Liver (tissue), 9 donors: ENCODE data around the gene PTTG1IP. TPM values are rescaled to one million over a fixed set of nuclear protein-coding genes. Genes with fewer than 3 reads are reported as not detected.

Experiments
- DNase-seq: peaks from one replicate; pipeline ENCODE4 v3.0.0-alpha.2; 2017; ENCODE audit warnings: low spot score
- H3K27ac ChIP-seq, 2 donors: one replicate each; pipeline ENCODE4 v1.7.0; 2013; ENCODE audit warnings: inconsistent platforms in 2 of 2, low read length in 2 of 2, control low read depth in 1 of 2, low read depth in 1 of 2, mild to moderate bottlenecking in 1 of 2
- H3K27me3 ChIP-seq, 4 donors: one replicate each; pipeline versions ENCODE4 v1.6.1 to v1.7.0; 2013; ENCODE audit warnings: low read length in 3 of 4, inconsistent platforms in 1 of 4, mild to moderate bottlenecking in 1 of 4, moderate library complexity in 1 of 4; ENCODE audit not compliant: control insufficient read depth in 4 of 4, insufficient read depth in 4 of 4
- H3K36me3 ChIP-seq, 4 donors: one replicate each; pipeline versions ENCODE4 v1.6.1 to v1.7.0; 2013; ENCODE audit warnings: low read length in 3 of 4, mild to moderate bottlenecking in 3 of 4, low read depth in 1 of 4, moderate library complexity in 1 of 4; ENCODE audit not compliant: control insufficient read depth in 4 of 4, insufficient read depth in 3 of 4
- H3K4me1 ChIP-seq, 4 donors: one replicate each; pipeline versions ENCODE4 v1.6.1 to v1.7.0; 2013; ENCODE audit warnings: low read length in 3 of 4, mild to moderate bottlenecking in 3 of 4, moderate library complexity in 1 of 4; ENCODE audit not compliant: control insufficient read depth in 4 of 4, insufficient read depth in 4 of 4
- H3K4me3 ChIP-seq, 3 donors: one replicate each; pipeline versions ENCODE4 v1.6.1 to v1.7.0; 2013; ENCODE audit warnings: low read length in 3 of 3, control low read depth in 1 of 3, low read depth in 1 of 3, mild to moderate bottlenecking in 1 of 3
- H3K9ac ChIP-seq, 2 donors: one replicate each; pipeline ENCODE4 v1.7.0; 2013; ENCODE audit warnings: low read length in 2 of 2, mild to moderate bottlenecking in 2 of 2, moderate library complexity in 2 of 2, control low read depth in 1 of 2, low read depth in 1 of 2
- H3K9me3 ChIP-seq, 4 donors: one replicate each; pipeline versions ENCODE4 v1.6.1 to v1.7.0; 2013; ENCODE audit warnings: low read length in 3 of 4; ENCODE audit not compliant: control insufficient read depth in 4 of 4
- ATF3 ChIP-seq: IDR thresholded peaks from 2 replicates; pipeline ENCODE4 v1.6.1; 2016; ENCODE audit warnings: antibody characterized with exemption
- CTCF ChIP-seq: fragments of 150-350 bp; IDR thresholded peaks from 2 replicates; pipeline ENCODE4 v1.5.1; 2017; ENCODE audit warnings: improper control_type of control experiment, low read depth, low read length; ENCODE audit not compliant: missing input control
- EGR1 ChIP-seq, 2 donors: IDR thresholded peaks; 2 replicates each; pipeline ENCODE4 v1.6.1; 2016 to 2018; ENCODE audit warnings: antibody characterized with exemption in 2 of 2, low read depth in 2 of 2
- FOXA1 ChIP-seq: IDR thresholded peaks from 2 replicates; pipeline ENCODE4 v1.6.1; 2016; ENCODE audit warnings: antibody characterized with exemption
- FOXA2 ChIP-seq: IDR thresholded peaks from 2 replicates; pipeline ENCODE4 v1.6.1; 2016; ENCODE audit warnings: antibody characterized with exemption
- GABPA ChIP-seq, 2 donors: IDR thresholded peaks in 1 of 2; conservative IDR thresholded peaks in 1 of 2; 2 replicates each; pipeline ENCODE4 v1.6.1; 2016; ENCODE audit warnings: antibody characterized with exemption in 2 of 2, mild to moderate bottlenecking in 1 of 2, moderate library complexity in 1 of 2
- HNF4G ChIP-seq: IDR thresholded peaks from 2 replicates; pipeline ENCODE4 v1.6.1; 2016; ENCODE audit warnings: antibody characterized with exemption
- JUND ChIP-seq, 2 donors: IDR thresholded peaks; 2 replicates each; pipeline ENCODE4 v1.6.1; 2016; ENCODE audit warnings: antibody characterized with exemption in 2 of 2
- NR2F2 ChIP-seq: IDR thresholded peaks from 2 replicates; pipeline ENCODE4 v1.6.1; 2016; ENCODE audit warnings: antibody characterized with exemption
- RAD21 ChIP-seq, 2 donors: IDR thresholded peaks; 2 replicates each; pipeline ENCODE4 v1.6.1; 2016; ENCODE audit warnings: antibody characterized with exemption in 2 of 2, mild to moderate bottlenecking in 2 of 2
- RXRA ChIP-seq, 2 donors: IDR thresholded peaks; 2 replicates each; pipeline ENCODE4 v1.6.1; 2017 to 2018; ENCODE audit warnings: antibody characterized with exemption in 2 of 2, mild to moderate bottlenecking in 1 of 2
- TAF1 ChIP-seq: conservative IDR thresholded peaks from 2 replicates; pipeline ENCODE4 v1.6.1; 2016; ENCODE audit warnings: antibody characterized with exemption, mild to moderate bottlenecking
- YY1 ChIP-seq: IDR thresholded peaks from 2 replicates; pipeline ENCODE4 v1.6.1; 2016; ENCODE audit warnings: antibody characterized with exemption, mild to moderate bottlenecking
- WGBS: extraction: QIAGEN DNeasy Blood & Tissue Kit; methylation state at CpG from one replicate; pipeline ENCODE4 v1.1.7; 2013; 5-methylcytosine and 5-hydroxymethylcytosine counted together
- polyA plus RNA-seq, 2 donors: library from polyadenylated mRNA; stranded (reverse) in 1 of 2; unstranded in 1 of 2; fragments of 200-250 nt in 1 of 2; fragments of >200 nt in 1 of 2; fragmentation: Nextera tagmentation in 1 of 2; extraction: Ambion mirVana in 1 of 2; gene quantifications; one replicate each; pipeline versions ENCODE4 v1.2.1 to v1.2.3, GENCODE V29; 2013 to 2015
- total RNA-seq, 2 donors: library from RNA; depleted of rRNA; stranded (reverse); fragments of >200 nt; gene quantifications; one replicate each; pipeline ENCODE4 v1.2.3, GENCODE V29; 2014
- donor health status: healthy.
- donor health status: healthy.
- donor health status: healthy.
- donor health status: healthy.
- donor health status: healthy.

The PTTG1IP gene
- total and polyA plus RNA-seq, 4 donors: 62.0 to 94.0 (median 79.8) TPM

GRCh38 chr21:44803651-44804050, 69.8 kb downstream of the PTTG1IP start:
- 82% methylated on average over 3 of the region's 3 CpGs for WGBS
- H3K9me3 ChIP-seq: no peaks in the 10 kb centered on the region
- no peak for DNase-seq
- H3K27ac ChIP-seq: no peak overlapping the region
- no peak for TF ChIP-seq ATF3
- no peaks in the 10 kb centered on the region for H3K27me3 ChIP-seq
- no peak overlapping the region for H3K4me3 ChIP-seq
- peaks cover 7 to 38% (median 25%) of the 10 kb centered on the region in 4 donors for H3K4me1 ChIP-seq
- peaks cover 3 to 32% (median 9%) of the 10 kb centered on the region in 4 donors for H3K36me3 ChIP-seq
- no peak overlapping the region for H3K9ac ChIP-seq

- no peaks in the 10 kb centered on the region for H3K9me3 ChIP-seq
Measured at GRCh38 chr21:44802396-44803153, 70.9 kb downstream of the PTTG1IP start.

GRCh38 chr21:44801468-44802395, 71.8 kb downstream of the PTTG1IP start, which contains the start of gene UBE2G2:
Gene UBE2G2 (minus strand): TSS chr21:44801820. CDS start chr21:44801748, 72 bp downstream.
- Histone ChIP-seq H3K4me3 (peak within 1 kb of the TSS; percentile 77 to 91 (median 85)), H3K36me3 (peaks cover under 1 to 19% (median 5%) of the 10 kb centered on the region in 4 donors), H3K9ac (peak within 1 kb of the TSS; percentile 65 to 73), H3K27me3 (no peaks in the 10 kb centered on the region), H3K9me3 (no peaks in the 10 kb centered on the region), H3K27ac (peak within 1 kb of the TSS; percentile 30 to 73), H3K4me1 (peaks cover 7 to 38% (median 25%) of the 10 kb centered on the region in 4 donors)
- DNase-seq: peak; percentile 89
- TF ChIP-seq JUND (IDR thresholded peaks at IDR 0.05): no peak
- peak; percentile 76 to 95 for TF ChIP-seq GABPA (IDR thresholded peaks at IDR 0.05 in 1 of 2, conservative IDR thresholded peaks at IDR 0.05 in 1 of 2)
- TF ChIP-seq RAD21 (IDR thresholded peaks at IDR 0.05): peak in 1 of 2 donors; percentile 16
- no peak for TF ChIP-seq ATF3
- TF ChIP-seq YY1: no peak
- WGBS: under 1% methylated on average over 97 of the region's 97 CpGs

More at GRCh38 chr21:44802396-44803153, 70.9 kb downstream of the PTTG1IP start:
- H3K4me1 ChIP-seq: peaks cover 7 to 38% (median 25%) of the 10 kb centered on the region in 4 donors
- DNase-seq: no peak
- TF ChIP-seq HNF4G: no peak
- TF ChIP-seq FOXA2: no peak
- no peaks in the 10 kb centered on the region for H3K27me3 ChIP-seq
- H3K36me3 ChIP-seq: peaks cover 3 to 27% (median 7%) of the 10 kb centered on the region in 4 donors
- H3K9ac ChIP-seq: peak overlapping the region in 1 of 2 donors; percentile 12
- 25% methylated on average over 32 of the region's 32 CpGs for WGBS
- no peak overlapping the region for H3K27ac ChIP-seq
- peak overlapping the region; percentile 77 to 91 (median 85) for H3K4me3 ChIP-seq

- 2% methylated on average over 17 of the region's 17 CpGs for WGBS
- peak overlapping the region; percentile 30 to 73 for H3K27ac ChIP-seq
- H3K9ac ChIP-seq: peak overlapping the region; percentile 65 to 73
- peaks cover 0 to 13% (median 2%) of the 10 kb centered on the region in 4 donors for H3K36me3 ChIP-seq
- H3K9me3 ChIP-seq: no peaks in the 10 kb centered on the region
- TF ChIP-seq EGR1 (IDR thresholded peaks at IDR 0.05; ENCODE audit: low read depth in 2 of 2) (no peak), NR2F2 (no peak), CTCF (peak; percentile 51), FOXA1 (no peak), RAD21 (IDR thresholded peaks at IDR 0.05) (peak; percentile 70 to 71), RXRA (IDR thresholded peaks at IDR 0.05) (peak in 1 of 2 donors; percentile 11), TAF1 (no peak), YY1 (no peak)
- peak overlapping the region; percentile 77 to 91 (median 85) for H3K4me3 ChIP-seq
- H3K27me3 ChIP-seq: no peaks in the 10 kb centered on the region
- no peak for DNase-seq
- peaks cover 7 to 38% (median 25%) of the 10 kb centered on the region in 4 donors for H3K4me1 ChIP-seq
Measured at GRCh38 chr21:44800971-44801467, 72.5 kb downstream of the PTTG1IP start.
